Measurements from ENCODE around the gene ZNF48. TPM values are rescaled to one million over a fixed set of nuclear protein-coding genes. Genes with fewer than 3 reads are reported as not detected.

The ZNF48 gene
- total RNA-seq, 1 donor from 2014 or later: 5.3 TPM

GRCh38 chr16:30439720-30440348 lies 44.6 kb downstream of the ZNF48 start:
- DNase-seq (ENCODE audit: low spot score): no peak

GRCh38 chr16:30443631-30444030 lies 48.4 kb downstream of the ZNF48 start:
- DNase-seq (ENCODE audit: low spot score): no peak

GRCh38 chr16:30444231-30445148 lies 49.3 kb downstream of the ZNF48 start:
- no peak for DNase-seq (ENCODE audit: low spot score)

- no peak for DNase-seq (ENCODE audit: low spot score)
Observed at GRCh38 chr16:30445149-30445407, 49.9 kb downstream of the ZNF48 start.

- peak; percentile 97 for DNase-seq (ENCODE audit: low spot score)
Observed at GRCh38 chr16:30445408-30446202, 50.4 kb downstream of the ZNF48 start, which contains the start of gene SEPHS2. TSS of gene SEPHS2 (minus strand) at chr16:30445874. CDS start at chr16:30445727, 147 bp downstream.

GRCh38 chr16:30446203-30446595 lies 51.0 kb downstream of the ZNF48 start:
- no peak for DNase-seq (ENCODE audit: low spot score)

- no peak for DNase-seq (ENCODE audit: low spot score)
Observed at GRCh38 chr16:30447512-30448226, 52.4 kb downstream of the ZNF48 start.

- no peak for DNase-seq (ENCODE audit: low spot score)
Observed at GRCh38 chr16:30449116-30449435, 53.9 kb downstream of the ZNF48 start.

Other genes with a start within 250 kb of the ZNF48 start
- 56.2 TPM for gene CORO1A, start 211.8 kb upstream of the ZNF48 start, total RNA-seq
- 94.9 TPM for gene BOLA2B, start 201.8 kb upstream of the ZNF48 start, total RNA-seq
- 25.2 TPM for gene SLX1A, start 201.5 kb upstream of the ZNF48 start, total RNA-seq
- 9.4 TPM for gene SULT1A3, start 196.2 kb upstream of the ZNF48 start, total RNA-seq
- 25.7 TPM for gene NPIPB13, start 146.9 kb upstream of the ZNF48 start, total RNA-seq
- 57.4 TPM for gene CD2BP2, start 40.1 kb upstream of the ZNF48 start, total RNA-seq
- gene TBC1D10B, start 24.9 kb upstream of the ZNF48 start, total RNA-seq: 42.1 TPM
- not detected for gene MYL11, start 20.6 kb upstream of the ZNF48 start, total RNA-seq
- gene SEPTIN1, start 12.9 kb upstream of the ZNF48 start, total RNA-seq: 2.3 TPM
- 6.3 TPM for gene ZNF771, start 12.2 kb downstream of the ZNF48 start, total RNA-seq
- 26.8 TPM for gene DCTPP1, start 34.6 kb downstream of the ZNF48 start, total RNA-seq
- gene SEPHS2, start 50.5 kb downstream of the ZNF48 start, total RNA-seq: 48.4 TPM
- gene ITGAL, start 77.3 kb downstream of the ZNF48 start, total RNA-seq: 6.8 TPM
- gene ZNF768, start 131.1 kb downstream of the ZNF48 start, total RNA-seq: 24.8 TPM
- 9.6 TPM for gene ZNF747, start 139.4 kb downstream of the ZNF48 start, total RNA-seq
- 5.9 TPM for gene ZNF764, start 163.0 kb downstream of the ZNF48 start, total RNA-seq
- 12.1 TPM for gene ZNF688, start 176.3 kb downstream of the ZNF48 start, total RNA-seq
- gene ZNF785, start 190.3 kb downstream of the ZNF48 start, total RNA-seq: 10.1 TPM
- 5.9 TPM for gene ZNF689, start 215.0 kb downstream of the ZNF48 start, total RNA-seq